Measurements from ENCODE around the gene NUMA1.

NUMA1 gene

DNA sequence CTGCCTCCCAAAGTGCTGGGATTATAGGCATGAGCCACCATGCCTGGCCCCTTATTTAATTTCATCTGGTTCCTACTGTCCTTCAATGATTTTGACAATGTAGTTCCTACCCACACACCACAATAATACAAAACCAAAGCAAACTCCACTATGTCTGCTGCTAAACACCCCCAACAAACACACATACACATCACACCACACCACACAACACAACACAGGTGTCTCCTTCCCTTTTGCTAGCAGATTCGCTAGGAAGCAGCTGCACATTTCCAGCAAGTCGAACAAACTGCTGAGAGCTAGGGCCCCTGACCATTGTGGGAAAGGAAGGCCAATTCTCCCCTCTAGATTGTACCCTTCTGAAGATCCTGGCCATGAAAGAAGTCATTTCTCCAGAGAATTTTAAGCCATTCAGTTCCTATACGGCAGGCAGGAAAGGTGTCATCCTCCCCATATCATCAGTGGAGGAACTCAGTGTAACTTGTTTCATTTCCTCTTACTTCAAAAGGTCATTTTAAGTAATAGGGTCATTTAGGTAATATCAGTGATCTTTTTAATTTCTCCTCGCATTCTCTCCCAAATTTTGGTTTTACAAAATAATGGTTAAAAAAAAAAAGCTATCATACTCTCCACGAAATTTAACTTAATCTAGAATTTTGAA, 18.5 kb downstream of the NUMA1 start:
- DNase-seq = no peak

DNA sequence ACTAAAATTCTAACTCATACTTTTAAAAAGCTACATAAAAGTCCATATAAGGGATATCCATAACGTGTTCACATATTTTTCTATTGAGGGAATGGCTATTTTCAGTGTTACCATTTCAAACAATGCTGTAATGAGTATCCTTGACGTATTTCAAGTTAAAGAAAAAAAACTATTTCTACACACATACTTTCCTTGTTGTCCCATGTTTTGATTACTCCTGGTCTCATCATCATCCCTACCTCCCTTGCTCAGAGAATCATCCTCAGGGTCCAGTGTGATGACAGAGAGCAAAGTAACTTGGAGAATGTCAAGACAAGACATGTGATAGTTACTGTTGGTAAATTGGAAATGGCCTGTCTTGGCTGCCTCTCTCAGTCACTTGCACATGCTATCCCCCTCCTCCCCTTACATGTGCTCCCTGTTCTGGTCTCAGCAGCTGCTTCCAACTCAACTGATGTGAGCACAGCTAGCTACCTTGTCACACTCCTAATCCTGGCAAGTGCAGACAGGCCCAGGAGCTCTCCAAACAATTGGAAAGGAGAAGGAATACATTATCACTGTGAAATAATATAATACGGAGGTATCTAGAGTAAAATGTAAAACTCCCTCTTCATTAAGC, 21.8 kb downstream of the NUMA1 start:
- no peak for DNase-seq

DNA sequence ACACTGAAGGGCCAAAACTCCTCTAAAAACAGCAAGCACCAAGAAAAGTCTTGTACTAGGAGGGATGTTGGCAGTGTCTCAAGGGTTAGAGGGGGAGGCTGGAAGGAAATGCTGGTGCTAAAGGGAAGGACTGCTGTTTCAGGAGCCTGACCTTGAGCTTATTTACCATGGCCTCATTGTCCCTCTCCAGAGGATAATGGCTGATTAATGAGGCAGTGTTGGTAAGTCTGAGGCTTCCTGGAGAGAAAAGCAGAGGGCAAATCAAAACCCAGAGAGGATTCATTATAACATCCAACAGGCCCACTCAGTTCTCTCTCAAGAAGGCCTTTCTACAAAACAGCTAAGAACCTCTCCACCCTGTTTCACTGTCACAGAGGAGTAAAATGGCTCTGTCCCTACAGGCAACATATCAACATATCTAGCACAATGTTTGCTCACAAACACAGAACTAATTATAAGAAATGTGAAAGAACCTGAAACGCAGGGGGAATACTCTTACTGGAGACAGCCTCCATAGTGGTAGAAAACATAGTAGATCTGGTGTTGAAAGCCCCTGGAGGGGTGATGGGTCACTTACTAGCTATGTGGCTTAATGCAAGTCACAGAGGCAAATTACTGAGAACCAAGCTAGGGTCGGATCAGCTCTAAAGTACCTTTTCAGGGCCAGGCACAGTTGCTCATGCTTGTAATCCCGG, 31.4 kb downstream of the NUMA1 start:
- no peak for DNase-seq

DNA sequence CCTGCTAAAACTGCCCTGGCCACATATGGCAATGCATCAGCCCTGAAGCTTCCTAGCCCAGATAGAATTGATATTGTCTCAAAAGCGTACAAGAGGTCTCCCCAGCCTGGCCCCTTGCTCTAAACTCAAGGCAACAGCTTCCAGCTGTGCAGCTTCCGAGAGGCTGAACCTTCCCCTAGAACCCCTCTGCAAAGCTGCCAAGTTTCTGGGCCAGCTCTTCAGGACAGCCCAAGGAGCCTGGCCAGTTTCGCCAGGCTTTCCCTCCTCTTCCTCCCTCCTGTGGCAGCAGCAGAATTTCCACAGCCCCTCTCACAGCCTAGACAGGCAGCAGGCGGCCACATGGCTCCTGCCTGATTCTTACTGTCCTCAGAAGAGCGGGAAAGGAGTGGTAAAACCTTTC, 34.5 kb downstream of the NUMA1 start:
- DNase-seq = no peak

DNA sequence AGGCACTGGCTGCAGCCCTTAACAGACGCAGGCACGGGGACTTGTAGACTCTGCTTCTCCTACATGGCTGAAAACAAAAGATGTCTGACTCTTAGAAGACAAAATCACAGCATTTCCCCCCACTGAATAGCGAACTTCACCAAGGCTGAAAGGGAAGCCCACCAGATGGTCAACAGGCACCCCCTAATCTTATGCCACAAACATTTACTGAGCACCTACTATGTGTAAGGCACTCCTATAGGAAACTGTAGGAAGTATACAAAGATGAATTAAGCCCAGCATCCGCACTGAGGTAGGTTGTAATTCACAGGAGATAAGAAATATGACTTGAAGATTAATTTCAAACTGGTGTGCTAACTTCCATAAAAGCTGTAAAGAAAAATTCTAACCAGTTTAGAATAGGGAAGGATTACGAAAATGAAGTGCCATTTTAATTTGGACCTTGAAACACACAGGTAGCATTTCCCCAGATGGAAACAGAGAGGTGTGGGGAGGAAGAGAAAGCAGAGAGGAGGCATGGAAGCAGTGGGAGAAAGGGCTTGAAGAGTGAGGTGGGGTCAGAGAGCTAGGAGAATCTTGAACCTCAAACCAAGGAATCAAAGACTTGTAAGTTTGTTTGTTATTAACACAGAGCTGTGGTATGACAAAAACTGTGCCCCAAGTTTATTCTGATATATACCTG, 38.1 kb downstream of the NUMA1 start:
- no peak for DNase-seq

DNA sequence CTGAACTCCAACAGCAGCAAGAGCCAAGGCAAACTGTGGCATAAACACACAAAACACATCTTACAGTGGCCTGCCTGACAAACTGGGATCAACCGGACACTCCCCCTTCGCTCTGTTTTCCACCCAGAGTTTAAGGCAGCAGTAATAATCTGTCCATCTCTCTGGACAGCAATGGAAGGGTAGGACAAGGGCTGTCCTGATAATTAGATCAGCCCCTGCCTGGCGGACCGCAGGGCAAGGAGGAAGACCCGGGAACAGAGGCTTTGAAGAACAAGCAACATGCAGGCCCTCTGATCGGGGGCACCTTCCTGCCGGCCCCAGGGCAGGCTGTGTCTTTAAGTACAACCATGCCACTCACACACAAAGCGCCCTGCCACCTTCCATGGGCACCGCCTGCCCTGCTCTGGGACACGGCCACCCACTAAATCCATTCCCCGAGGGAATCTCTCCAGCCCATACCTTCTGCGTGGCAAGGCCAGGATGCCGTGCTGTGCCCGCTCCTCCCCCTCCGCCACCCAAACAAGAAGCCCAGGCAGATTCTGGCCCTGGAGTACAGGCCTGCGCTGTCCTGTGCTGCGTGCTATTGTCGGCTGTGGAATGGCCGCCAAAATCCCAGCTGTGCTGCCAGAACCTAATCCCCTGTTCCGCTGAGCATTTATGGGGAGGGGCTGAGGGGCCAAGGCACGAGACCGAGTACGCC, 38.8 kb downstream of the NUMA1 start:
- DNase-seq = peak; percentile 50 to 57

DNA sequence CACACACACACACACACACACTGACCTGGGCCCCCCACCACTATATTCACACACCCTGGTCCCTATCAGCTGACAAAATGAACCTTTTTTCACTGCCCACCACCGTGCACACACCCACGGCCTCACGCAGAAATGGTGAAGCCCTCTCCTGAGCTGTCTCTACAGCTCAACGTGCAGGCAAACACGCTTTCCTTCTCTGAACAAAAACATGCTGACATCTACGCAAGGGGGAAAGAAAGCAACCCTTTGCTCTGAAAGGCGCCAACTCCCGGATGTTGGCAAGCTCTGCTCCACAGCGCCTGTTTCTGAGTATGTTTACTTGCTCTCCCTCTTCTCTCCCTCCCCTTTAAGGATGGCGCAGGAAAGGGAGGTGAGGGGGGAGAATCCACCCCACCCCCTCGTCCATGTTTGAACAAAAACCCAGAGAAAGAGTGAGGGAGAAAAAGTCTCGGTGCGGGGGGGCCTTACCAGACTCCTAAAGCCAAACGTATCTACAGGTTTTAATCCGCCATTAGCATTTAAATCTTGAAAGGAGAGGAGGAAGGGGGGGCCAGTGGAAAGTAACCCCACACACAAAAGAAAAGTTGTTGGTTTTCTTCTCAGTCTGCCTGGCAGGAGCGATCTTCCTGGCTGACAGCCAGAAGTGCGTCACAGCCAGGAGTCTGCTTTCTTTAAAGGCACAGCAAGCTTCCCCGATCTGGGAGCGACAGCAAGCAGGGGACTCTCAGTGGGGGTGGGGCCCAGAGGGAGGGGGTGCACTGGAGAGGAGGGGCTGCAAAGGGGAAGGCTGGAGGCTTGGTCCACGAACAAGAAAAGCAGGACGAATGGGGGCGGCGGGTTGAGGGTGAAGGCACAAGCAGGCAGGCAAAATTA, 39.6 kb downstream of the NUMA1 start:
- DNase-seq = peak; percentile 64 to 90

DNA sequence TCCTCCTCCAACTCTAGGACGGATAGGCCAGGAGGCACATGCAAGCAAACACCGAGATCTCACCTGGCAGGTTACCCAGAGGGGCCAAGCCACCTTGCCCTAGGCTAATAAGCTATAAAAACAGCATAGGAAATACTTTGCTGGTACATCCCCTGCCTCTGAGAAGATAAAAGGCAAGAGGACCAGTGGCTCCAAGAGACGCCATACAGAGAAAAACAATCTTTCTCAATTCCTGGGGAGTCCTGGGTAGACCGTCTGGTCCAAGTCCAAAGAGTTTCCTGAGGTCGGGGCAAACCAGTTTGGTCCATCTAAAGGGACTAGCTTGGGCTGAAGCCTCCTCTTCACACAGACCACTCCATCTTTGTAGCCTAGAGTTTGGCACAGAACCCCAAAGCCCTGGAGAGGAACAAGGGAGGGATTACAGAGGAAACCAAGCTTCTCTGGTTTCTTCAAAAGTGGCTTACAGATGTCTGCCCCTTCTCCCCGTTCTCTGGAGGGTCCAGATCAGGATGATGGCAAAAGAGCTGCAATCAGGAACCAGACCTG, 40.4 kb downstream of the NUMA1 start:
- DNase-seq = no peak

DNA sequence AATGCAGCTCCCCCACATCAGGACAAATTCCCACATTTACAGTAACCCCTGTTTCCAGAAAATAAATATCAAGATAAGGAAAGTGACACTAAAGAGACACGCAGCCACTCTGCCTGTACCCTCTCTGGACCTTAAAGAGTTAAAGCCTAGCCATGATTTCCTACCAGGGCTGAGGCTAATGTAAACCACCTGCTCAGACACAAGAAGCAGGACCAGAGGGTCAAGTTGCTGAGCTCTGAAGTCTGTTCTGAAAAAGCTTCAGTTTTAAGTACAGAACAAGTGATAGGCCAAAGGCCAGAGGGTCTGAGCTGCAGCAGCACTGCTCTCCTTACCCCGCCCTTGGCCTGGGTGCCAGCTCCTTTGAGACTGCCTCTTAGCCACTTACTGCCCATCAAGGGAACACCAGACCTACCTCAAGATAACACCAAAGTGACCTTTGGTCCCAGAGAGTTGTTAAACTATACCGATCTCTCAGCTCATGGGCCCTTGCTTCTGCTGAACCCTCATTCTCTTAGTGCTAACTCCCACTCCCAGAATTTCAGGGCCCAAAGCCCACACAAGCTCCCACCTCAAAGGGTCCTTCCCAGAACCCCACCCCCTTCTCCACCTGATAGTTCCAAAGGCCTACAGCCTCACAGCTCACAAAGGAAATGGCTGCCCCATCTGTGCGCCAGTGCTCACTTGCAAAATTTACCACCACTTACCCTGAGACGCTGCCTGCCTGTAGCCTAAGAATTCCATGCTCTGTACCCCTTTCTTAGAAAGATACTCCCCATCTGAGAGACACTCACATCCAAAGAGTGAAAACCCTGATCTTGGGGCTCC, 41.1 kb downstream of the NUMA1 start:
- DNase-seq = no peak

DNA sequence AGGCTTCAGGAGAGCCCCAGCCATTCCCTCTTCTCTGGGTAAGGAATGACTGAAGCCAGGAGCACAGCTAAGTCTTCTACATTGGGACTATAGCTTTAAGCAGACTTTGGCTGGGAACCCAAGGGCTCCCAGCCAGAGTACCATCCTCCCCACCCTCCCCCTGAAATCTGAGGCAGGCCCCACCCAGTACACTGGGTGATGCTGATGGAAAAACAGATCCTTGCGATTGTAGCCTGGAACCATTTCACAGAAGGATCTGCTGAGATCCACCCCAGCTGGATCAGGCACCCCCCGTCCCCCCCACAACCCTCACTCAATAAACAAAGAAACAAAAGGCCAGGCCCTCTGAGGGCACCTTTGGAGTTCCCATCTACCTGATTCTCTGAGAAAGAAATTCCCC, 41.9 kb downstream of the NUMA1 start:
- no peak for DNase-seq

DNA sequence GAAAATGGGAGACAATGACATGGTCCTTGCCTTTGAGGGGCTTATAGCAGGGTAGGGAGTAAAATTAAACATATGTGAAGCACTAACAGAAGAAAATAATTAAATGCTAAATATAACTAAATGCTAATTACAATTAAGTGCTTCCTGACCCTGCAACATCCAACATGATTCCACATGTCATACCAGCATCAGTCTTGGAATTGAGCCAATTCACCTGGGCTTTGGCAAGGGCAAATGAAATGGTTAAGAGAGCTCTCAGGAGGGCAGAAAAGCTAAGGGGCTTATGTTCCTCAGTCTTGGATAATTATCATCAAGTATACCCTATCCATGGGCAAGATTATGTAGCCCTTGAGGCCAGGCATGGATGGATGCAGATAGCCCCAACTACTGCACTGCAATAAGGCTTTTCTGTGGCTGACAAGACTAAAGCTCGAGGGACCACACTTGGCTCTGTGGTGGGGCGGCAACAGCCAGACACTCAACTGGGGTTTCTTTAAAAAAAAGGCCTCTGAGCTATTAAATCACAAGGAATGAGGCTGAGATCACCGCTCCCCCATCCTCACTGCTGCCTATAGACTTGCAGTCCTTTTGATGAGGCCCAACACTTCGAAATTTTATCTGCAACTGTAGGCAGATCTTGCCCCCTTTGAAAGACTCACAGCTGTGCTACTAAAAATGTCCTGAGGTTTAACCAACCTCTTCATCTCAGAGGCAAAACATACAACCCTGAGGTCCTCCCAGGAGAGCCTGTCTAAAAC, 42.6 kb downstream of the NUMA1 start:
- no peak for DNase-seq

DNA sequence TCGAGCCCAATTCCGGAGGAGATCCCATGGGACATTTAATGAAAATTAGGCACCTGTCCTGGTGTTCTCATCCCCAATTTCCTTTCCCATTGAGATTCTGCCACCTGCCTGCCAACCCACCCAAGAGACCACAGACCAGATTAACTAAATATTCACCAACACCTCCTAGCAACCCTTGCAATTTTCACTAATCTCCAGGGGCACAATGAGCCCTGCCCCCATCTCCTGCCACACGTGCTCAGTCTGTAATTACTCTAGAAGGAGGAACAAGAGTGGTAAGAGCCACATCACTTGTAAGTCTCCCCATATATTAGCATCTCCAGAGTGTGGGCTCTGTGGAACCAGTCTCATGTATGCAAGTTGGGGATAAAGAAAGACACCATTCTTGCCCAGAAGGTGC, 43.7 kb downstream of the NUMA1 start:
- no peak for DNase-seq

DNA sequence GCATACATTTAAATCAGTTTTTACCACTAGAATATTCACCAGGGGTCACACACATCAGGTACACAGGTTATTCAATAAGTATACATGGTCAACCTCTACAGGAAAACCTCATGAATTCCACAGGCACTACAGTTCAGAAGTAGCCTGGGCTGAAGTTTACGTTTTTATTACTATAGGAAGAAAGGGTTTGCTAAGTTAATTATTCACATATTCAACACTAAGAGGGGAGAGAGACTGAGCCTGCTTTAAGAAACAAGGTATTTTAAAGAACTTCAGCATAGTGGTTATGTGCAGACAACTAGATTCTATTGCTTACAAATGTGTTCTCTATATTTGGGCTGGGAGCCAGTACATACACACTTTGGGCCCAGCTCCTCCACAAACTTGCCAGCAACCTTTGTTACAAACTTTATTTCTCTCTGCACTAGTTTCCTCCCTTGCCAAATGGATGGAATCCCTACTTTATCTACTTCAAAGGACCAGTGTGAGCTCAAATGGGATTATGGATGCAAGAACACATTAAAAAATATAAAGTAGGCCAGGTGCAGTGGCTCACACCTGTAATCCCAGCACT, 49.8 kb downstream of the NUMA1 start:
- DNase-seq = no peak

DNA sequence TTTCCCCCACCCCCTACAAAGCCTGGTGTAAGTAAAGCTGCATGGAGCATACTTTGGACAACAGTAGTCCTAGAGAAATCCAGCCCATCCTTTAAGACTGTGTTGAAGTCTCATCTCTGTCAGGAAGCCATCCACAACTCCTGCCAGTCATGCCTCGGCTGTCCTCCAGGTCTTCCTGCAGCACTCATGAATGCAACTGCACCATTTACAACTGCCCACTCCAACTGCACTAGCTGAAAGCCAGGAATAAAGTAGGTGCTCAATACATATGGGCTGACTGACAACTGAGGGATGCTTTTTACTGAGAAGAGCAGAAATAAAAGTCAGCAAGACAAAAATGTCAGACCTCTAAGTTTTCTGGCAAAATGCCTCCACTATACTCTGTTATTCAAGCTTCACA, 54.3 kb downstream of the NUMA1 start:
- DNase-seq = no peak

DNA sequence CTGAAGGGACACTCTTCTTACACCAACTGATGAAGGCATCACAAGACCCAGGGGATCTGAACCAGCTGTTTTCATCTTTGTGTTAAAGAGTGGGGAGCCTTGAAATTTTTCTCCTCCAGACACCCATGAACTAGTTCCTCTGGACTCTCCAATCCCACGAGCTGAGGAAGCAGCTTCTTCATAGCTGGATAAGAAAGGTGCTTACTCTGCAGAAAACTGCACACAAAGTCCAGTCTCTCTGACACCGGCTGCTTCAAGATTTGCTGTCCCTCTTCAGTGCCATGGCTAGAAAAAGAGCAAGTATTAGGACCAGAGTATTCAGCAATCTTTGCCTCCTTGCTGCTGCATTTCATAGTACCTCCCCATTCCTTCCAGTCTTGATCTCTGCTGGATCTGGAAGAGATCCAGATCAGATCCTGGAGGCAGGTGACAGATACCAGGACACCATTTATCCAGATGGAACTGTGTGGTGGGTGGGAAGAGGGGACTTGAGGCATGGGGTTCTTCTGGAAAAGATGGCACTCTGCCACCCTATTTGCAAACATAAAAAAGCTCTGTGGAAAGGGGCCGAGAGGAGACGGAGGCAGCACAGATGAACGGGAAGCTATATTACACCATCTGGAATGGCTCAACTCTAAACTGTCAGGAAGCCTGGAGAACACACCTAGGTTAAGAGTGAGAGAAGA, 56.1 kb downstream of the NUMA1 start:
- no peak for DNase-seq

DNA sequence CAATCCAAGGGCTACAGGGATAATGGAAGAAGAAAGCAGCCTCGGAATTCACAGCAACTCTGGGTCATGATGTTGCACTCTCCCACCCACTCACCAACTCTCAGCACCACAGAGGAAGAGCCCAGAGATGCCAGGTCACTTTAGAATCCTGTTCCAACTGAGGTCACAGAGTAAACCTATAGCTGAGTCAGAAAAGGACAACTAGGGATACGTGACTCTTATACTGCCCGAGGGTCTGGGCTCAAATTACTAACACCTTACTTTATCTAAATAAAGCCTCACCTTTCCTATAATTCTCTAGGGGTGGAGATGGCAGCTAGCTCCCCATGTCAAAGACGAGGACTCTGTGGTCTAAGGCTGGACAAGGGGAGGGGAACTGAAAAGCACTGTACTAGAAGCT, 57.0 kb downstream of the NUMA1 start:
- no peak for DNase-seq

DNA sequence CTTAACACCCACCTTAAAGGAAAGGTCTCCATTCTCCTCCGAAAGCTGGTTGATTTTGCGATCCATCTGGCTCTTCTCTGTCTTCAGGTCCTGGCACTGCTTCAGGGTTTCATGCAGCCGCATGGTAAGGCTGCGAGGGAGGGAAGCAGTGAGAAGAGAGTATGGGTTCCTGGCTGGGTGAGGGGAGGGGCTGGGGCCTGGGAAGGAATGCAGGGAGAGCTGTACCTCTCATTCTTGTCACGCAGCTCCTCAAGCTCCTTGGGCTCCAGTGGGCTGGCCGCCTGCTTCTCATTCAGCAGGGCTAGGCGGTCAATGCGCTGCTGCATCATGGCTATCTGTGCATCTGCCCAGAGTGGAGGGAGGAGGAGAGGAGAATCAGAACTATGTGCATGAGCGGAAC, 62.2 kb downstream of the NUMA1 start:
- DNase-seq = no peak

DNA sequence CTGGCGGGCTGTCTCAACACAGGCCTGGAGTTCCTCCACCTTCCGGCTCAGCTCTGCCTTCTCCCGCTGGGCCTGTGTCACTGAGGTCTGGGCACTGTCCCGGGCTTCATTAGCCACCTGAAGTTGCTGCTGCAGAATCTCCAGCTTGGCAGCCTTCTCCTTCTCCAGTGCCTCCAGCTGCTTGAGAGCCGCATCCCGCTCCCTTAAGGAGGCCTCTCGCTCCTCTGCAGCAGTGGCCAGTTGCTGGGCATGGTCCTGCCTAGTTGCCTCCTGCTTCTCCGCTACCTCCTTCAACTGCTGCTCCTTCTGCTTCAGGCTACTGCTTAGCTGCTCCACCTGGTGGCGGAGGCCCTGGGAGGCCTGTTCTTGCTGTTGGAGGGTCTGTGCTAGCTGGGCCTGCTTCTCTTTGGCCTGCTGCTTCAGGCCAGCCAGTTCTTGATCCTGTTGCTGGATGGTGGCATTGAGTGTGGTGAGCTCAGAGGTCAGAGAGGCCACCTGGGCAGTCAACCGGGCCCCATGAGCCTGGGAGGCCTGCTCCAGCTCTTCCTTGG, 64.8 kb downstream of the NUMA1 start:
- DNase-seq = peak in 1 of 2 donors; percentile 15

DNA sequence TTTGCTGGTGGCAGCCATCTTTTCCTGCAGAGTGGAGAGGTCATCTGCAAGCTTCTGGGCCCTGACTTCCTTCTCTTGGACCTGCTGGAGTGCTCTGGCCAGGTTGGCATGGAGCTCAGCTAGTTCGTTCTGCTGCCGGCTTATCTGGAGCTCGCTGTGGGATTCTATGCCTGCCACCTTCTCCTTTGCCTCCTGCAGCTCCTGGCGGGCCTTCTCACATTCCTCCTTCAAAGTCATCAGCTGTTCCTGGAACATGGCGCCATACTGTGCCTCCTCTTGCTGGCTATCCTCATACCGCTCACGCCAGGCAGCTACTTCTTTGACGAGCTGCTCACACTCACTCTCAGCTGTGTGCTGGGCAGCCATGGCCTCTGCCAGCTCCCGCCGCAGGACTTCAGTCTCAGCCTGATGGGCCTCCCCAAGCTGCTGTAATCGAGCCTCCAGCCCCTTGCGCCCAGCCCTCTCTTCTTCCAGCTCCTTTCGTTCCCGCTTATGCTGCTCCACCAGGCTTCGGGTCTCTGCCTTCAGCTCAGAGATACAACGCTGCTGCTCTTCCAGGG, 65.5 kb downstream of the NUMA1 start:
- DNase-seq = no peak
